Measurements from ENCODE around the gene CP.

DNA sequence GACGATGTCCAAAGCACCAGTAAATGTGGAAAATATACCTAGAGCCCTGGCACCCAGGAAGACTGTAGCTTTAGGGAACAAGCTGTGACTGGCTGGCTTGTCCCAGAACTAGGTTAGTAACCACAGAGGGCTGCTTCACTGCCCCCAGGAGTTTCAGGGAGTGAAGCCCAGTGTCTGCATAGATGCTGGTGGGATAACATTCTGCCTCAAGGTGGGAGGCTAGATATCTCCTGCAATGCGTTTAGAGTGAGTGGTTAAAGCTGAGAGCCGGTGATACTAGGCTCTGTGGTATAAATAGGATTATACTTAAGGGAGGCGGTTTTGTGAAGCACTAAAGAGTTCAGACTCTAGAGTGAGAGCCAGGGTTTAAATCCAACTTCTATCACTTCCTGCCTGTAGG, 11.7 kb upstream of the CP start:
- TF ChIP-seq CTCF (IDR thresholded peaks at IDR 0.05 in 4 of 5, conservative IDR thresholded peaks at IDR 0.05 in 1 of 5) (no peak), POLR2A (IDR thresholded peaks at IDR 0.05) (no peak)
